ENCODE results near the gene ARHGEF39.
"Not testable (repeated sequence)": the region's sequence is repeated elsewhere in the genome, so short reads cannot be mapped to it uniquely, and the experiment has no call there.

The ARHGEF39 gene

DNA sequence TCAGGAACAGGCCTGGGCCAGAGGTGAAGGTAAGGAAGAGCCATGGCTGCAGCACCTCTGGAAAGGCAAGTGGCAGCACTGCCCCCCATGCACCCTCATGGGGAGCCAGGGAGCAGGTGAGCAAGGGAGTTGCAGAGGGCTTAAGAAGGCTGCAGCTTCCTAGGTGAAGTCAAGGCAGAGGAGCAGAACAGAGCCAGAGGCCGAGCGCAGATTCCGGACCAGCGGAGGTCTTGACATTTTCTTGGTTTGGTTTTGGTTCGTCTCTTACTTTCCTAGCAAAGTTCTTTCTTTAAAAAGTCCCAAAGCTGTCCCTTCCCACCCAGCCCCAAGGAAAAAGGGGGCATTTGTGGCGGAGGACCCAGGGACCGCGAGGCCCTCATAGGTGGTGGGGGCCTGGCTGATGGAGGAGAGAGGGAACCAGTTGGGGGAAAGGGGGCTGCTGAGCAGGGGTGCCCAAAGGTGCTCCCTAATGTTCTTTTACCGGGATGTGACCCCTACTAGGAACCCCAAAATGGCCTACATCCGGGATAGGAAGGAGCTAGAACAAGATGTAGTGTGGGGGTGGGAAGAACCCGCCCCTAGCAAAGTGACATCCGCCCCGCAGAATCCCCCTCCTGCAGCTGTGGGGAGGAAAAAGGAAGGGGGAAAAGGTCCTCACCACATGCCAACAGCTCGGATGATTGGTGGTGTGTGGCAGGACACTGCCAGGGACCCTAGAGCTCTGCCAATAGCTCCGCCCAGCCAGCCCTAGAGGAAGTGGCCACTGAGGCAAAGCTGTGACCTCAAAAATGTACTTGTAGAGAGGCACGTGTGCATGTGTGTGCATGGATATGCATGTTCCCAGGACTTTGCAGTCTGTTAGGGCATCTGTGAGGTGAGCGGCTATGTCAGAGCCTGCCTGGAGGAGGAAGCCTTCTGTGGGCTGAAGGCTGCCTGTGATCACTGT, 45.9 kb downstream of the ARHGEF39 start:
- DNase-seq (ENCODE audit: low read depth in 2 of 2) = no peak

DNA sequence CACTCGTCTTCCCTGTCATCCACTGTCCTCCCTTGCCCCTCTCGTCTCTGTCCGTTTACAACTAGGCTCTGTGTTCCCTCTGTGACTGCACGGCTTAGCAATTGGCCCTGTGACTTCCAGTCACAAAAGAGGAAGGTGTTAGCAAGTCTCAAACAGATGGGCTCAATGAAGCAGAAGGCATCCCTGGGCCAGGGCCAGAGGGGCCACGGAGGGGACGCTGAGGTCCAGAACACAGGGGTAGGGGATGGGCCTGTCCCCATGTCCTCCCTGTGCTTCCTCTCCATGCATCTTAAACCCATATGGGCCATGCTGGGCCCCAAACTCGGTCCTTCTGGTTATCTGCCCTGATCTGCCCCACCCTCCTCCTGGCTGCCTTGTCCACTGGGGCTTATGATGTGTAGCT, 46.7 kb downstream of the ARHGEF39 start, which contains the start of gene CD72:
CD72 (minus strand) TSS at position 89 of the 403 bp plus-strand sequence. CDS start 110 bp downstream, outside the sequence.
- no peak for DNase-seq (ENCODE audit: low read depth in 2 of 2)

DNA sequence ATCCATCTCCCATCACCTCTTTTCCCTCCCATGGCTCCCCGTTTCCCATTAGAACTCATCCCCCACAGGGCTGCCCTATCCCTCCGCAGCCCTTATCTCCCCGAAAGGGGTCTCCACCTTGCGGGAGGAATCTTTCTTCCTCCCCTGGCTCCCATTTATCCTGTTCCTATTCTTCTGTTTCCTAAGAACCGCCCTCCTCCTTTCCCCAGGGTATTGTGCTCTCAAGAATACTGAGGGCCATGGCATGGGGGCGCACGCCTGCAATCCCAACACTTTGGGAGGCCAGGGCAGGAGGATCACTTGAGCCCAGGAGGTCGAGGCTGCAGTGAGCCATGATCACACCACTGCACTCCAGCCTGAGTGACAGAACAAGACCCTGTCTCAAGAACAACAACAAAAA, 47.4 kb downstream of the ARHGEF39 start:
- DNase-seq (ENCODE audit: low read depth in 2 of 2) = no peak

DNA sequence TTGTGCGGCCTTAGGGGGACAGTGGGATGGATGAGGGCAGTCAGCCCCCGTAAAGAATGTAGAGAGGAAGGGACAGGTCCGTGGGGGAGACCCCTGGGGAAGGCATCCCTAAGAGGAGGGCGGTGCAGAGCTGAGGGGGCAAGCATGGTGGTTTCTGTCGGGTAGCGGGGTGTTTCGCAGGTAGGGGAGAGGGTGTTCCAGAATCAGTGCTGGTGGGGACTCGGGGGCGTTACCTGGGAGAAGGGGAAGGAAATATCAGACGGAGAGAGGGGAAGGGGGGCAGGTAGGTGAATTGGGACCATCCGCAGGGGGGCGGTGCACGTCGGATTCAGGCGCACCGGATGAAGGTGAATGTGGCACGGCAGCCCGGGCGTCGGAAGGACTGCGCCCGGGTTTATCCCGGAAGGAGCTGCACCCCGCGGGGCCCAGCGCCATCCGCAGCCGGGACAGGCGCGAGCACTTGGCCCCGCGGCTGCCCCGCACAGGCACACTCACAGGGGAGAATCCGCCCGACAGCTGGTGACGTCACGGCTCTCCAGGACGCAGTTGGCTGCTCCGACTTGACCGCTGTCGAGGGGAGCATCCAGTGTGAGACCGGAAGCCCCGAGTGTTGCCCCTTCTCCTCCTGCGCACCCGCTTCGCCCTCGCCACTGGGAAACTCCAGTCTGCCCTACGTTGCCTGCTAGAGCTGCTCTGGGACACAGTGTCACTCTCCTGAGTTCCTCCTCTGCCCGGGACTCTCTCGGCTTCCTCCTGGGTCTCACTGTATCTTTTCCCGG, 48.1 kb downstream of the ARHGEF39 start:
- DNase-seq (ENCODE audit: low read depth in 2 of 2) = no peak

DNA sequence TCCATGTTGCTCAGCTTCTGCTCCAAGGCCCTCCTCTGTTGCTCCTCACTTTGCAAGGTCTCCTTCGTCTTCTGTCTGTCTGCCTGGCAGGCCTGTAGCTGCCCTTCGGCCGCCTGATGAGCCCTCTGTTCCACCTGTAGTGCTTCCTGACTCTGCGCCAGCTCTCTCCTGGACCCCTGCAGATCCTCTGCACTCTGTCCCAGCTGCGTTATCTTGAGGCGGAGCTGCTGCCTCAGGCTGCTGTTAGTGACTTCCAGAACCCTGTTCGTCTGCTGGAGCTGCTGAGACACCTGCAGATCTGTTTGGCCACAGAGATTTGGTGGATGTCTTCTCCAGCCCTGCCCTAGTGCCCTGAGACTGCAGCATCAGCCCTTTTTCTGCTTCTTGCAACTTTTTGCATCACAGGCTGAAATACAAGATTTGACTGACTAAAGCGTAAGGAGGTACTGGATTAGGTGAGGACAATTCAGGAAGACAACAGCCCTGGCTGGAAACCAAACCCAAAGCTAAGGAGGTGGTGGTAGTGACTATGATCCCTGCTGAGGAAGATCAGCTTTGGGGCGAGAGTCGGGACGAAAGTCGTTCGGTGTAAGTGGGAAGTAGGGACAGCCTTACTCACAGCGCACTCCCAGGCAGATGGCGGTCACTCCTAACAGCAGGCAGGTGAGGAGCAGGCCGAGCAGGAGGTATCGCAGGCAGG, 48.9 kb downstream of the ARHGEF39 start:
- no peak for DNase-seq (ENCODE audit: low read depth in 2 of 2)

DNA sequence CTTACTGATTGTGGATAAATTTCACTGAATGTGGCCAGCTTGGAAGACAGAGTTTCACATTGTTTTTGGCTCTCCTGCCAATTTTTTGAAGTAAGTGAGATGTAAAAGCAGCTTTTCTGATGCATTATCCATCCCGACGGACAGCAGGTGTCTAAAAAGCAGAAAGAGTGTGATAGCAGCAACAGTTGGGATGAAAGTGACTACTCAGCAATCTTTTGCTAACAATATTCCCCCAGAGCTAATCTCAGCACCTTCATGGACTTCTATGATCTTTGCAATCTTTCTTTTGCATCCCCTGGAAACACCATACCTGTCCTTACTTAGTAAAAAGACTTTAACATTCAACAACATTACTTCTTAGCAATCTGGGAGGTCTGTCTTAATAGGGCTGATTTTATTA, 52.2 kb downstream of the ARHGEF39 start:
- DNase-seq (ENCODE audit: low read depth in 2 of 2) = no peak

DNA sequence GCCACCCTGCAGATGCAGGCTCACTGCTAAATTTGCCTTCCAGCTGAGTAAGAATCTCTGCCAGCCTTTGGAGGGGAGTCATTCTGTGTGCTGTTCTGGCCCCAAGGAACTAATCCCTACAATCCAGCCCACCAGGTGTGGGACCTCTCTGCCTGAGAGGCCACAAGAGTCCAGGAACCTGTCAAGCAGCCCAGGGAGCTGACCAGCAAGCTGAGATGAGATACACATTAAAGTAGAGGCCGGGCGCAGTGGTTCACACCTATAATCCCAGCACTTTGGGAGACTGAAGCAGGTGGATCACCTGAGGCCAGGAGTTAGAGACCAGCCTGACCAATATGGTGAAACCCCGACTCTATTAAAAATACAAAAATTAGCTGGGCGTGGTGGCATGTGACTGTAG, 52.9 kb downstream of the ARHGEF39 start:
- not testable (repeated sequence) for DNase-seq (ENCODE audit: low read depth in 2 of 2)

DNA sequence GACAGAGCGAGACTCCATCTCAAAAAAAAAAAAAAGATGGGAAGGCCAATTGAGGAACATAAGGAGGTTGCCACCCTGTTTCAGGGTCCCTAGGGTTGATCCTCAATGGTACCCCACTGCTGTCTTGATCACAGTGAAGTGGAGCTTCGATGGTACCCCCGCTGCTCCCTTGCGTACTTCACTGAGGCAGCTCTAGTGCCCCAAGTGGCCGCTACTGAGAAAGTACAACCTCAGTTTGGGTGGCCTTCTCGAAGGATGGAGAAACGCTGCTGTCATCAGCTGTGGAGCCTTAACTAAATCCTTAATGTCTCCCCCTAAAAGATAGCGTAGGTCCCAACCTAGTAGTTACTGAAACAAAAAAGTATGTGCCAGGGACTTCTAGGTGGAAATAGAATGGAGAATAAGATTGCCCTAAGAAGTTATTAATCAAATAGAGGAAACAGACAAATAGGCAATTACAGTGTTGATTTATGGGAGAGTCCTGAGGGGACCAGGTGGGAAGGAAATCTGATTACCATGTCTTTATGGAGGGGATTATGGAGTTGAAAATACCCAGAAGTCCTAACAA, 53.7 kb downstream of the ARHGEF39 start:
- peak in 1 of 2 experiments; percentile 5 for DNase-seq (ENCODE audit: low read depth in 2 of 2)

DNA sequence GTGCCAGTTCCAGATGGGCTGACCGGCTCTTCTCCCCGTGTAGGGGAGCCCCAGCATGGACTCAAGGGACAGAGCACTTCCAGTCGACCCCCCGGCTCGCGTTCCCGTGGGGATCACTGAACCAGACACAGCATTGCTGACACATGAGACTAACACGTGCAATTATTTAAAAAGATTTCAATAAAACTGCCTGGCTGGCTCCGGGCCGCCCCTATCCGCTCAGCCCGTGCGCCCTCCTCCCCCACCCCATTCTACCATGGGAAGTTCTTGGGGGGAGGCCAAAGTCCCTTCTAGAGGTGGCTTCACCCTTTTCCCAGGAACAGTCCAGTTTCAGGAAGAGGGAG, 55.2 kb downstream of the ARHGEF39 start:
- no peak for DNase-seq (ENCODE audit: low read depth in 2 of 2)

All from fibroblast of skin of left quadriceps (primary cell).